ENCODE measurements around the gene ADRA2B. TPM values are rescaled to one million over a fixed set of nuclear protein-coding genes. Genes with fewer than 3 reads are reported as not detected.

The ADRA2B gene
- total RNA-seq, 2 donors from 2014 or later = under 0.01 to 0.26 TPM

GRCh38 chr2:96111257-96111640 lies 5.1 kb downstream of the ADRA2B start:
- H3K9me3 ChIP-seq = no peaks in the 10 kb centered on the region
- ATAC-seq (no peak), DNase-seq (no peak)
- H3K27me3 ChIP-seq = peaks cover 0 to 5% of the 10 kb centered on the region in 2 donors
- TF ChIP-seq CTCF (IDR thresholded peaks at IDR 0.05) (no peak), POLR2A (IDR thresholded peaks at IDR 0.05) (no peak)
- 66% methylated on average over 4 of the region's 4 CpGs for WGBS, 2 donors
- H3K36me3 ChIP-seq (replicated peaks in 1 of 2; ENCODE audit: insufficient read depth in 1 of 2, low read depth in 2 of 2) = no peaks in the 10 kb centered on the region
- H3K4me1 ChIP-seq = peaks cover 7% of the 10 kb centered on the region
- no peak overlapping the region for H3K4me3 ChIP-seq
- intact Hi-C loops (cut with DNase I) = loop anchor here (10.0 kb wide), 2 partner anchors 64 to 86 kb away; no protein-coding TSS in a partner anchor
- H3K27ac ChIP-seq = no peak overlapping the region

- no peak overlapping the region for H3K27ac ChIP-seq
- peaks cover 0 to under 1% (median 0%) of the 10 kb centered on the region in 3 donors for H3K9me3 ChIP-seq
- H3K36me3 ChIP-seq (replicated peaks in 1 of 2; ENCODE audit: insufficient read depth in 1 of 2, low read depth in 2 of 2) = no peaks in the 10 kb centered on the region
- ATAC-seq = no peak
- TF ChIP-seq POLR2A (IDR thresholded peaks at IDR 0.05) (no peak), CTCF (IDR thresholded peaks at IDR 0.05) (no peak)
- intact Hi-C loops (cut with DNase I) = loop anchor here (10.0 kb wide), 2 partner anchors 64 to 86 kb away; no protein-coding TSS in a partner anchor
- peaks cover 2% of the 10 kb centered on the region for H3K4me1 ChIP-seq
- peak in 1 of 4 donors; percentile 4 for DNase-seq
- 74 to 77% methylated on average over 12 to 13 of the region's 13 CpGs for WGBS, 2 donors
- H3K27me3 ChIP-seq = peaks cover 0 to 2% of the 10 kb centered on the region in 2 donors
- no peak overlapping the region for H3K4me3 ChIP-seq
Measured at GRCh38 chr2:96110621-96111256, 5.6 kb downstream of the ADRA2B start.

GRCh38 chr2:96109931-96110511 lies 6.3 kb downstream of the ADRA2B start:
- intact Hi-C loops (cut with DNase I) = loop anchor here (10.0 kb wide), 2 partner anchors 65 to 85 kb away; no protein-coding TSS in a partner anchor
- H3K27ac ChIP-seq = no peak overlapping the region
- H3K9me3 ChIP-seq = peaks cover 0 to 8% (median 0%) of the 10 kb centered on the region in 3 donors
- no peaks in the 10 kb centered on the region for H3K36me3 ChIP-seq (replicated peaks in 1 of 2; ENCODE audit: insufficient read depth in 1 of 2, low read depth in 2 of 2)
- no peak for ATAC-seq
- H3K4me3 ChIP-seq = no peak overlapping the region
- no peak for DNase-seq
- TF ChIP-seq POLR2A (IDR thresholded peaks at IDR 0.05) = no peak
- no peaks in the 10 kb centered on the region for H3K4me1 ChIP-seq
- 88 to 100% methylated on average over 3 of the region's 3 CpGs for WGBS, 2 donors
- H3K27me3 ChIP-seq = no peaks in the 10 kb centered on the region

GRCh38 chr2:96109361-96109680 lies 7.0 kb downstream of the ADRA2B start:
- H3K27me3 ChIP-seq = no peaks in the 10 kb centered on the region
- peaks cover 0 to 13% (median 0%) of the 10 kb centered on the region in 3 donors for H3K9me3 ChIP-seq
- no peak for DNase-seq
- intact Hi-C loops (cut with DNase I) = no loop called here
- no peak for ATAC-seq
- H3K27ac ChIP-seq = peak overlapping the region in 1 of 4 donors; percentile 36
- no peaks in the 10 kb centered on the region for H3K4me1 ChIP-seq
- no peaks in the 10 kb centered on the region for H3K36me3 ChIP-seq (replicated peaks in 1 of 2; ENCODE audit: insufficient read depth in 1 of 2, low read depth in 2 of 2)
- TF ChIP-seq POLR2A (IDR thresholded peaks at IDR 0.05) (no peak), CTCF (IDR thresholded peaks at IDR 0.05) (no peak)
- 44 to 67% methylated on average over 3 of the region's 3 CpGs for WGBS, 2 donors
- H3K4me3 ChIP-seq = no peak overlapping the region

GRCh38 chr2:96108541-96109360 lies 7.6 kb downstream of the ADRA2B start:
- H3K27me3 ChIP-seq = no peaks in the 10 kb centered on the region
- H3K9me3 ChIP-seq = peaks cover 0 to 13% (median 0%) of the 10 kb centered on the region in 3 donors
- H3K36me3 ChIP-seq (replicated peaks in 1 of 2; ENCODE audit: insufficient read depth in 1 of 2, low read depth in 2 of 2) = no peaks in the 10 kb centered on the region
- WGBS, 2 donors = 52 to 55% methylated on average over 17 of the region's 17 CpGs
- H3K27ac ChIP-seq = peak overlapping the region in 1 of 4 donors; percentile 36
- no peaks in the 10 kb centered on the region for H3K4me1 ChIP-seq
- ATAC-seq (peak; percentile 33), DNase-seq (peak in 1 of 4 donors; percentile 9)
- H3K4me3 ChIP-seq = no peak overlapping the region
- intact Hi-C loops (cut with DNase I) = no loop called here
- TF ChIP-seq CTCF (IDR thresholded peaks at IDR 0.05) (no peak), POLR2A (IDR thresholded peaks at IDR 0.05) (no peak)

Data from body of pancreas (tissue), 4 donors.